Right ventricle myocardium inferior (tissue), 1 donor: ENCODE measurements around the gene BPIFB6. TPM values are rescaled to one million over a fixed set of nuclear protein-coding genes. Genes with fewer than 3 reads are reported as not detected.

Source experiments
- ATAC-seq: fragments of 200-7000 bp; cut with Tn5 transposase; one replicate; pipeline ENCODE4 v1.9.1; 2020; ENCODE audit warnings: mild to moderate bottlenecking, moderate library complexity
- DNase-seq: peaks from one replicate; pipeline ENCODE4 v3.0.0; 2021; ENCODE audit errors: missing footprints
- intact Hi-C: fragments of 100-400 bp; cut with DNase I; formaldehyde crosslinking; loops from one replicate; pipeline ENCODE4 v1.11.0; 2022
- total RNA-seq: library from RNA; stranded (reverse); fragmentation: NEBNext Ultra II Directional; extraction: Animal tissue kit (Norgen Biotek cat#: 25700); gene quantifications from one replicate; pipeline ENCODE4 v1.2.1, GENCODE V29; 2021
- donor health status: DM: no; HTN: yes; CAD: no; lungs with severe emphysema.

The BPIFB6 gene
- total RNA-seq, 1 donor from 2014 or later, result not detected

- DNase-seq, result no peak
- ATAC-seq, result no peak
- intact Hi-C loops, result no loop called here
These were observed 31.7 kb upstream of the BPIFB6 start for GRCh38 chr20:32999603-33000250.

- intact Hi-C loops, result no loop called here
- no peak for DNase-seq
These were observed 30.5 kb upstream of the BPIFB6 start for GRCh38 chr20:33000802-33001466.

GRCh38 chr20:33002087-33002808 is 29.2 kb upstream of the BPIFB6 start:
- intact Hi-C loops, result no loop called here
- no peak for ATAC-seq
- no peak for DNase-seq

More at GRCh38 chr20:33000802-33001466, 30.5 kb upstream of the BPIFB6 start:
- ATAC-seq, result no peak

GRCh38 chr20:33004141-33004751 is 27.2 kb upstream of the BPIFB6 start, which contains the start of gene SUN5:
Gene SUN5 (minus strand): TSS chr20:33004433. CDS start chr20:33004340, 93 bp downstream.
- intact Hi-C loops, result no loop called here
- no peak for ATAC-seq
- DNase-seq, result no peak

- intact Hi-C loops, result no loop called here
- no peak for ATAC-seq
- DNase-seq, result no peak
These were observed 26.3 kb upstream of the BPIFB6 start for GRCh38 chr20:33005132-33005566.

- ATAC-seq (no peak), DNase-seq (no peak)
- intact Hi-C loops, result no loop called here
These were observed 25.3 kb upstream of the BPIFB6 start for GRCh38 chr20:33005908-33006775.

- no peak for DNase-seq
- intact Hi-C loops, result no loop called here
- no peak for ATAC-seq
These were observed 24.6 kb upstream of the BPIFB6 start for GRCh38 chr20:33006776-33007375.

- DNase-seq (no peak), ATAC-seq (no peak)
- intact Hi-C loops, result no loop called here
These were observed 23.8 kb upstream of the BPIFB6 start, which contains the start of gene BPIFB2 for GRCh38 chr20:33007376-33008335. Gene BPIFB2 (plus strand): TSS chr20:33007704. CDS start chr20:33008575, 871 bp downstream.

- no peak for ATAC-seq
- no peak for DNase-seq
- intact Hi-C loops, result no loop called here
These were observed 22.9 kb upstream of the BPIFB6 start for GRCh38 chr20:33008336-33009213.

GRCh38 chr20:33009214-33010132 is 22.0 kb upstream of the BPIFB6 start:
- ATAC-seq, result no peak
- intact Hi-C loops, result no loop called here
- DNase-seq, result no peak

- DNase-seq (no peak), ATAC-seq (no peak)
- intact Hi-C loops, result no loop called here
These were observed 21.3 kb upstream of the BPIFB6 start for GRCh38 chr20:33010133-33010504.

- ATAC-seq (no peak), DNase-seq (no peak)
- intact Hi-C loops, result no loop called here
These were observed 20.6 kb upstream of the BPIFB6 start for GRCh38 chr20:33010674-33011449.

- intact Hi-C loops, result no loop called here
- no peak for ATAC-seq
- DNase-seq, result no peak
These were observed 18.9 kb upstream of the BPIFB6 start for GRCh38 chr20:33012327-33013189.
